NCI-H1092 (cell line): ENCODE measurements around the gene NDUFA8.
A peak's percentile ranks its signal among the peaks of the same experiment; 100 is the strongest.

Experiments used
- DNase-seq: peaks from one replicate; lab custom pipeline; 2025; lab: John Stamatoyannopoulos, UW

NDUFA8 gene

DNA sequence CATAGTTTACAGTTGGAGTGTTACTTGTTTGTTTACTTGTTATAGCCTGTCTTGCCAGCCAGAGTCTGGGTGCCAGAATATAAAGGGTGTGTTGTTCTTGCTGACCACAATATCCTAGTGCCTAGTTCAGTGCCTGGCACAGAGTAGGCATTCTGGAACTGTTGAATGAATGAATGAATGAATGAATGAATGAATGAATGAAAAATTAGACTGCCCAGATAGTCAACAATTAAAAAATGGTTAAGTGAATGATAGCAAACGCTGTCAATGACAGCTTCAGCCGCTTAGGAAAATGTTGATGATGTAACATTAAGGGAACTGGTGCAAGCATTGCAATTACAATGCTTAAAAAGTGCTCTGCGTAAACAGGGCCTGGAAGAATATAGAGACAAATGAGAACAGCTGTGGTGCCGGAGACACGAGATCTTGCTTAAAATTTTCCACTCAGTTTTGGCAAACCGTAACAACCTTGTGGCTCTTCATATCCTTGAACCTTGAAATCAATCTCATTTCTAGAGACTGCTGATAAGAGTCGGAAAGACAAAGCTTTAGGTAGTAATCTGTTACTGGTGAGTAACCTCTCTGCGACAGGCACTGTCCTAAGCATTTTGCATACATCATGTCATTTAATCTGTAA lies 61.8 kb downstream of the NDUFA8 start:
- DNase-seq = no peak

DNA sequence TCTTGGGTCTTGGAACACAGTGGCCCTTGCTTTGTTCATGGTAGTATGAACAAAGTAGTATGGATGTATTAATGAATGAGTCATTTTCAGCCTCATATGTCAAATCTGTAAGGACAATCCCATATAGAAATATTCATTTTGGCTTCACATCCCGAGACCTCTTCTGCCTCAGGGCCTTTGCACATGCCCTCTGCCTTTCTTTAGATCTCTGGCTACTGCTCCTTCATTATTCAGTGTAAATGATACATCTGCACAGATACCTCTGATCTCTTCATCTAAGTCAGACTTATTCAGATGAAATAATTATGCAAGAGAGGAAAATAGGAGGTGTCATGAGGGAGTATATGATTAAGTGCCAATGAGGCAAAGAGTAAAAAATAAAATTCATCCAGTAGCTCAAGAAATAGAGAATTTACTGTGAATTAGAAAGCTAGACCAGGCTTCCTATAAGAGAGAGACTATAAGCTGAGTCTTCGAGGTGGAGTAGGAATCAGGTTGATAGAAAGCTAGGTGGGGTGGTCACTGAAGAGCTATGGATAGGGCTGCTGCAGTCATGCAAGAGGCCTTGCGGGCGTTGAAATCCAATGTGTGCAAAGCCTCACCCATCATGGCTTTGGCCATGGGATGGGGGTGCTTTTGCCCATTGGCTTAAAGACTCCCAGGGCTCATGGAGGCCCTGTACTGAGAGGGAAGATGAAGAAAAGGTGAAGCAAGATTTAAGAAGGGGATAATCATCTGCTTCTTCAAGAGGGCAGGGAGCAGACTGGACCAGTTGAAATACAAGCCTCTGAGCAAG lies 62.8 kb downstream of the NDUFA8 start:
- DNase-seq = no peak

GRCh38 chr9:122095010-122095767 lies 64.4 kb downstream of the NDUFA8 start:
- DNase-seq = peak; percentile 18
